ENCODE measurements around the gene OR51B4. TPM values are rescaled to one million over a fixed set of nuclear protein-coding genes. Genes with fewer than 3 reads are reported as not detected.

OR51B4 gene
- total RNA-seq, 1 donor: not detected

DNA sequence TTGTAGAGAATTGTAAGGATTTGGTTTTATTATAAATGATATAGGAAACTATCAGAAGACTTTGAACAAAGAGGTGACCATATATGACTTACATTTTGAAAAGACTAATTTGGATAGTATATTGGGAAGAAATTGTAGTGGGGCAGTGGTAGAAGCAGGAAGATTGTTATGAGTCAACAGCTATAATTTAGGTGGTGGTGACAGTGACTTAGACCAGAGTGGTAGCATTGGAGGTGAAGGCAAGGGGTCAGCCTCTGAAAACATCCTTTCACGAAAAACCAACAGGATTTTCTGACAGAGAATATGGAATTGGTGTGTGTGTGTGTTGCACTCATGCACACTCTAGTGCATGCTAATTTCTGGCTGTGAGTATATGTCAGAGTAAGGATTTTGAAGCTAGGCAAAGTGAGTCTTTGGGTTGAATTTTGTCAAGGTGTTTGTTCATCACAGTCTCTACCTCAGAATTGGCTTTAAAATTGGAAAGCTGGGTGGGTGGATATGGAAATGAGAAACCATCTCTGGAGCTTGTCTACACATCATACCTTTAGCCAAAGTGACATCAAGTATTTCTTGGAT is 23.9 kb downstream of the OR51B4 start:
- no peaks in the 10 kb centered on the region for H3K79me2 ChIP-seq (ENCODE audit: insufficient read depth, low read length)
- no peak overlapping the region for H3K4me3 ChIP-seq (ENCODE audit: insufficient read depth, low read length)
- no peak overlapping the region for H3K4me2 ChIP-seq (ENCODE audit: insufficient read depth, low read length)
- H3K36me3 ChIP-seq (ENCODE audit: insufficient read depth, low read length): no peaks in the 10 kb centered on the region
- H4K20me1 ChIP-seq (ENCODE audit: insufficient read depth, low read length): no peaks in the 10 kb centered on the region
- H3K9me3 ChIP-seq (ENCODE audit: low read depth, low read length): no peaks in the 10 kb centered on the region
- peaks cover 6% of the 10 kb centered on the region for H3K4me1 ChIP-seq (ENCODE audit: insufficient read depth, low read length)
- DNase-seq (ENCODE audit: insufficient read length, low spot score, missing footprints): no peak
- TF ChIP-seq CTCF (IDR thresholded peaks at IDR 0.05; ENCODE audit: extremely low read depth, low read depth, low read length): no peak
- no peak overlapping the region for H3K27ac ChIP-seq (ENCODE audit: low read depth, low read length)
- H3K27me3 ChIP-seq (ENCODE audit: insufficient read depth, low read length): no peaks in the 10 kb centered on the region
- H2AFZ ChIP-seq (ENCODE audit: low read length): no peak overlapping the region

DNA sequence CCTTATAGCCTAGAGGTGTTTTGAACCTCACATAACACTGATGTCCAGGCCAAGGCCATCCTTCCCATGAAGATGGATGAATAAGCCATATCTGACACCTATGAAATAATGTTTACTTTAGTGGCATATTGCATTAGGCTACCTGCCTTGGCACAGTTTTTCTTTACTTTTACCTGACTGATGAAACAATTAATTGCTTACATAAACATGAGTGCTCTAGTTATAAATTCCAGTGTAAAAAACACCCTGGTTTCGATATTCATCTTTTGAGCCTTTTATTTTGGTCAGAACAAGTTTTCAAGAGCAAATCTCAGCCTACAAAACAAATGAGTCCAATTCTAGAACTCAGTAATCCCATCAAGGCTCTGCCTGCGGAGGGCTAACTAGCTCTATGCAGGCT is 25.0 kb downstream of the OR51B4 start:
- Histone ChIP-seq H3K4me2 (ENCODE audit: insufficient read depth, low read length) (no peak overlapping the region), H3K4me3 (ENCODE audit: insufficient read depth, low read length) (no peak overlapping the region), H3K9me3 (ENCODE audit: low read depth, low read length) (no peaks in the 10 kb centered on the region), H3K27me3 (ENCODE audit: insufficient read depth, low read length) (no peaks in the 10 kb centered on the region), H4K20me1 (ENCODE audit: insufficient read depth, low read length) (no peaks in the 10 kb centered on the region), H3K79me2 (ENCODE audit: insufficient read depth, low read length) (no peaks in the 10 kb centered on the region), H3K27ac (ENCODE audit: low read depth, low read length) (no peak overlapping the region), H3K4me1 (ENCODE audit: insufficient read depth, low read length) (peaks cover 6% of the 10 kb centered on the region), H2AFZ (ENCODE audit: low read length) (no peak overlapping the region), H3K36me3 (ENCODE audit: insufficient read depth, low read length) (no peaks in the 10 kb centered on the region)
- DNase-seq (ENCODE audit: insufficient read length, low spot score, missing footprints): no peak
- TF ChIP-seq CTCF (IDR thresholded peaks at IDR 0.05; ENCODE audit: extremely low read depth, low read depth, low read length): no peak

- Histone ChIP-seq H3K36me3 (ENCODE audit: insufficient read depth, low read length) (no peaks in the 10 kb centered on the region), H3K4me2 (ENCODE audit: insufficient read depth, low read length) (no peak overlapping the region), H3K27ac (ENCODE audit: low read depth, low read length) (no peak overlapping the region), H4K20me1 (ENCODE audit: insufficient read depth, low read length) (no peaks in the 10 kb centered on the region), H3K9me3 (ENCODE audit: low read depth, low read length) (no peaks in the 10 kb centered on the region), H3K4me3 (ENCODE audit: insufficient read depth, low read length) (no peak overlapping the region), H3K79me2 (ENCODE audit: insufficient read depth, low read length) (no peaks in the 10 kb centered on the region), H3K4me1 (ENCODE audit: insufficient read depth, low read length) (no peaks in the 10 kb centered on the region), H3K27me3 (ENCODE audit: insufficient read depth, low read length) (no peaks in the 10 kb centered on the region), H2AFZ (ENCODE audit: low read length) (no peak overlapping the region)
- no peak for DNase-seq (ENCODE audit: insufficient read length, low spot score, missing footprints)
- TF ChIP-seq CTCF (IDR thresholded peaks at IDR 0.05; ENCODE audit: extremely low read depth, low read depth, low read length): no peak
These were observed 26.2 kb downstream of the OR51B4 start for GRCh38 chr11:5275369-5276110.

GRCh38 chr11:5274395-5274794 is 27.4 kb downstream of the OR51B4 start:
- TF ChIP-seq CTCF (IDR thresholded peaks at IDR 0.05; ENCODE audit: extremely low read depth, low read depth, low read length): no peak
- no peak for DNase-seq (ENCODE audit: insufficient read length, low spot score, missing footprints)
- no peak overlapping the region for H3K4me3 ChIP-seq (ENCODE audit: insufficient read depth, low read length)
- H4K20me1 ChIP-seq (ENCODE audit: insufficient read depth, low read length): no peaks in the 10 kb centered on the region
- H3K27me3 ChIP-seq (ENCODE audit: insufficient read depth, low read length): no peaks in the 10 kb centered on the region
- H3K4me2 ChIP-seq (ENCODE audit: insufficient read depth, low read length): no peak overlapping the region
- H3K36me3 ChIP-seq (ENCODE audit: insufficient read depth, low read length): no peaks in the 10 kb centered on the region
- H3K79me2 ChIP-seq (ENCODE audit: insufficient read depth, low read length): no peaks in the 10 kb centered on the region
- H3K9me3 ChIP-seq (ENCODE audit: low read depth, low read length): no peaks in the 10 kb centered on the region
- H3K4me1 ChIP-seq (ENCODE audit: insufficient read depth, low read length): no peaks in the 10 kb centered on the region
- no peak overlapping the region for H3K27ac ChIP-seq (ENCODE audit: low read depth, low read length)
- H2AFZ ChIP-seq (ENCODE audit: low read length): no peak overlapping the region

Measured in osteoblast (primary cell).